Ovary (tissue), 9 donors: ENCODE measurements around the gene TNFSF13. TPM values are rescaled to one million over a fixed set of nuclear protein-coding genes. Genes with fewer than 3 reads are reported as not detected.

Experiments used
- DNase-seq, 5 donors: peaks; one replicate each; pipeline ENCODE4 v3.0.0-alpha.2; 2019 to 2020
- H3K27ac ChIP-seq, 2 donors: fragments of 200-600 bp; one replicate each; pipeline versions ENCODE4 v1.5.1 to v1.8.0; 2019 to 2022
- H3K27me3 ChIP-seq: fragments of 200-600 bp; one replicate; pipeline ENCODE4 v1.8.0; 2022
- H3K36me3 ChIP-seq: fragments of 200-600 bp; sonication (generic); one replicate; pipeline ENCODE4 v1.5.1; 2019
- H3K4me1 ChIP-seq: one replicate; pipeline ENCODE4 v1.8.1; 2013; ENCODE audit warnings: mild to moderate bottlenecking, moderate library complexity; ENCODE audit not compliant: insufficient read depth
- H3K4me3 ChIP-seq: fragments of 200-600 bp; sonication (generic); one replicate; pipeline ENCODE4 v1.5.1; 2017
- H3K9me3 ChIP-seq, 2 donors: fragments of 200-600 bp in 1 of 2; sonication (generic) in 1 of 2; one replicate each; pipeline versions ENCODE4 v1.5.1 to v1.8.1; 2013 to 2019; ENCODE audit warnings: mild to moderate bottlenecking in 1 of 2, moderate library complexity in 1 of 2
- EP300 ChIP-seq: sonication (generic); formaldehyde crosslinking; IDR thresholded peaks from one replicate; pipeline ENCODE4 v1.6.1; 2017; ENCODE audit warnings: antibody characterized with exemption
- POLR2A ChIP-seq: fragments of 450-650 bp; IDR thresholded peaks from one replicate; pipeline ENCODE4 v1.6.1; 2017; ENCODE audit warnings: antibody characterized with exemption, mild to moderate bottlenecking, moderate library complexity
- WGBS, 3 donors: extraction: QIAGEN DNeasy Blood & Tissue Kit in 1 of 3; methylation state at CpG; one replicate each; pipeline versions ENCODE4 v1.1.5 to v1.1.7; 2013 to 2017; 5-methylcytosine and 5-hydroxymethylcytosine counted together
- intact Hi-C, 4 donors: fragments of 100-400 bp; cut with DNase I; formaldehyde crosslinking; loops; one replicate each; pipeline versions ENCODE4 v1.11.0 to v1.15.1; 2022 to 2023
- polyA plus RNA-seq, 2 donors: library from polyadenylated mRNA; stranded (reverse); fragments of 200-250 nt in 1 of 2; fragments of 350-450 nt in 1 of 2; fragmentation: Illumina TruSeq in 1 of 2; extraction: RNeasy Lipid Tissue Mini Kit (QIAGEN cat#74804) in 1 of 2; gene quantifications; one replicate each; pipeline ENCODE4 v1.2.3, GENCODE V29; 2013 to 2014
- total RNA-seq, 7 donors: library from RNA; depleted of rRNA in 2 of 7; stranded (reverse); fragments of >200 nt in 2 of 7; fragmentation: NEBNext Ultra II Directional in 3 of 7; extraction: Animal tissue kit (Norgen Biotek cat#: 25700) in 3 of 7; gene quantifications; one replicate each; pipeline versions ENCODE4 v1.1.0 to v1.2.4, GENCODE V29; 2016 to 2023
- TF ChIP-seq, protein P1 (sequence below), 3 donors: fragments of 450-650 bp in 2 of 3; fragments of 200-600 bp in 1 of 3; IDR thresholded peaks; one replicate each; pipeline versions ENCODE4 v1.5.1 to v1.8.0; 2016 to 2022; ENCODE audit warnings: antibody characterized with exemption in 3 of 3, mild to moderate bottlenecking in 1 of 3
- donor health status: DM: no; HTN: no; CAD: no; lungs with moderate emphysema.
- donor health status: DM: no; HTN: no; CAD: no.
- donor health status: Bipolar disorder and iron deficiency.
- donor health status: DM: yes; HTN: yes; CAD: no.
- donor health status: DM: no; HTN: no; CAD: no.
- donor health status: DM: yes; HTN: yes; CAD: no.

The TNFSF13 gene
- total and polyA plus RNA-seq, 9 donors: 10.4 to 38.8 (median 21.7) TPM

- no peak for DNase-seq
- intact Hi-C loops: loop anchor here in 3 of 4 donors (2.0 to 10.0 kb wide), 4 partner anchors 45 to 83 kb away; partner anchors contain the start of genes SENP3 (in 2 of the 3), SOX15 (in 1 of the 3) and TNFSF13 (in 1 of the 3)
- TF ChIP-seq, protein P1, sequence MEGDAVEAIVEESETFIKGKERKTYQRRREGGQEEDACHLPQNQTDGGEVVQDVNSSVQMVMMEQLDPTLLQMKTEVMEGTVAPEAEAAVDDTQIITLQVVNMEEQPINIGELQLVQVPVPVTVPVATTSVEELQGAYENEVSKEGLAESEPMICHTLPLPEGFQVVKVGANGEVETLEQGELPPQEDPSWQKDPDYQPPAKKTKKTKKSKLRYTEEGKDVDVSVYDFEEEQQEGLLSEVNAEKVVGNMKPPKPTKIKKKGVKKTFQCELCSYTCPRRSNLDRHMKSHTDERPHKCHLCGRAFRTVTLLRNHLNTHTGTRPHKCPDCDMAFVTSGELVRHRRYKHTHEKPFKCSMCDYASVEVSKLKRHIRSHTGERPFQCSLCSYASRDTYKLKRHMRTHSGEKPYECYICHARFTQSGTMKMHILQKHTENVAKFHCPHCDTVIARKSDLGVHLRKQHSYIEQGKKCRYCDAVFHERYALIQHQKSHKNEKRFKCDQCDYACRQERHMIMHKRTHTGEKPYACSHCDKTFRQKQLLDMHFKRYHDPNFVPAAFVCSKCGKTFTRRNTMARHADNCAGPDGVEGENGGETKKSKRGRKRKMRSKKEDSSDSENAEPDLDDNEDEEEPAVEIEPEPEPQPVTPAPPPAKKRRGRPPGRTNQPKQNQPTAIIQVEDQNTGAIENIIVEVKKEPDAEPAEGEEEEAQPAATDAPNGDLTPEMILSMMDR (IDR thresholded peaks at IDR 0.05): no peak
- TF ChIP-seq EP300 (no peak), POLR2A (no peak)
- H3K27me3 ChIP-seq: no peaks in the 10 kb centered on the region
- H3K36me3 ChIP-seq: no peaks in the 10 kb centered on the region
- no peaks in the 10 kb centered on the region for H3K4me1 ChIP-seq
- no peaks in the 10 kb centered on the region for H3K9me3 ChIP-seq
- WGBS, 3 donors: 77 to 88% (median 80%) methylated on average over 15 of the region's 15 CpGs
- no peak overlapping the region for H3K4me3 ChIP-seq
- no peak overlapping the region for H3K27ac ChIP-seq
These were observed 46.4 kb upstream of the TNFSF13 start for GRCh38 chr17:7512105-7512504.

GRCh38 chr17:7512824-7513540 lies 45.6 kb upstream of the TNFSF13 start:
- Histone ChIP-seq H3K27me3 (no peaks in the 10 kb centered on the region), H3K27ac (no peak overlapping the region), H3K4me1 (no peaks in the 10 kb centered on the region), H3K9me3 (no peaks in the 10 kb centered on the region), H3K4me3 (no peak overlapping the region), H3K36me3 (no peaks in the 10 kb centered on the region)
- intact Hi-C loops: loop anchor here in 3 of 4 donors (2.0 to 10.0 kb wide), 4 partner anchors 44 to 82 kb away; partner anchors contain the start of genes SENP3 (in 2 of the 3), SOX15 (in 1 of the 3) and TNFSF13 (in 1 of the 3)
- DNase-seq: no peak
- WGBS, 3 donors: 84 to 88% (median 86%) methylated on average over 20 of the region's 20 CpGs
- TF ChIP-seq, protein P1 (IDR thresholded peaks at IDR 0.05): no peak
- TF ChIP-seq POLR2A: no peak
- TF ChIP-seq EP300: no peak

DNA sequence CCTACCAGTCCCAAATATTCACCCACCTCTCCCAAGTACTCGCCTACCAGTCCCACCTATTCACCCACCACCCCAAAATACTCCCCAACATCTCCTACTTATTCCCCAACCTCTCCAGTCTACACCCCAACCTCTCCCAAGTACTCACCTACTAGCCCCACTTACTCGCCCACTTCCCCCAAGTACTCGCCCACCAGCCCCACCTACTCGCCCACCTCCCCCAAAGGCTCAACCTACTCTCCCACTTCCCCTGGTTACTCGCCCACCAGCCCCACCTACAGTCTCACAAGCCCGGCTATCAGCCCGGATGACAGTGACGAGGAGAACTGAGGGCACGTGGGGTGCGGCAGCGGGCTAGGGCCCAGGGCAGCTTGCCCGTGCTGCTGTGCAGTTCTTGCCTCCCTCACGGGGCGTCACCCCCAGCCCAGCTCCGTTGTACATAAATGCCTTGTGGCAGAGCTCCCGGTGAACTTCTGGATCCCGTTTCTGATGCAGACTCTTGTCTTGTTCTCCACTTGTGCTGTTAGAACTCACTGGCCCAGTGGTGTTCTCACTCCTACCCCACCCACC lies 44.6 kb upstream of the TNFSF13 start:
- intact Hi-C loops: loop anchor here (2.0 to 10.0 kb wide), 4 partner anchors 43 to 81 kb away; partner anchors contain the start of genes SENP3 (in 3 of the 4), SOX15 (in 1 of the 4) and TNFSF13 (in 1 of the 4)
- no peaks in the 10 kb centered on the region for H3K9me3 ChIP-seq
- no peaks in the 10 kb centered on the region for H3K4me1 ChIP-seq
- H3K27ac ChIP-seq: no peak overlapping the region
- WGBS, 3 donors: 51 to 53% (median 52%) methylated on average over 17 of the region's 17 CpGs
- no peak for DNase-seq
- no peaks in the 10 kb centered on the region for H3K27me3 ChIP-seq
- TF ChIP-seq EP300: no peak
- no peak for TF ChIP-seq POLR2A
- TF ChIP-seq, protein P1 (IDR thresholded peaks at IDR 0.05): no peak
- no peaks in the 10 kb centered on the region for H3K36me3 ChIP-seq
- no peak overlapping the region for H3K4me3 ChIP-seq

GRCh38 chr17:7515911-7516610 lies 42.5 kb upstream of the TNFSF13 start:
- Histone ChIP-seq H3K4me3 (no peak overlapping the region), H3K27me3 (no peaks in the 10 kb centered on the region), H3K36me3 (no peaks in the 10 kb centered on the region), H3K9me3 (no peaks in the 10 kb centered on the region), H3K27ac (no peak overlapping the region), H3K4me1 (no peaks in the 10 kb centered on the region)
- DNase-seq: no peak
- intact Hi-C loops: loop anchor here in 2 of 4 donors (2.0 to 10.0 kb wide), 2 partner anchors 45 to 79 kb away; partner anchors contain the start of genes SENP3 (in 1 of the 2) and SOX15 (in 1 of the 2)
- no peak for TF ChIP-seq POLR2A
- WGBS, 3 donors: 81 to 89% (median 86%) methylated on average over 13 of the region's 13 CpGs
